IMR-90 (cell line): ENCODE results near the gene SNX21. TPM values are rescaled to one million over a fixed set of nuclear protein-coding genes. Genes with fewer than 3 reads are reported as not detected.

Source experiments
- ATAC-seq: fragments of 200-7000 bp; cut with Tn5 transposase; 2 replicates; pipeline ENCODE4 v1.9.1; 2020; ENCODE audit warnings: low read depth, mild to moderate bottlenecking, moderate library complexity
- BruUV-seq: library from RNA; stranded (reverse); fragments of 400-500 nt; replicated peaks from 2 replicates; lab custom pipeline; 2021; lab: Mats Ljungman, UMichigan
- CTCF ChIA-PET: fragments of 300-600 bp; formaldehyde crosslinking; extraction: SDS; loops from one replicate; lab custom pipeline; 2021; ENCODE audit warnings: antibody characterized with exemption; lab: Yijun Ruan, JAX
- POLR2A ChIA-PET: fragments of 300-600 bp; sonication (Branson Sonifier 250); formaldehyde crosslinking; loops from one replicate; lab custom pipeline; 2022; ENCODE audit warnings: antibody characterized with exemption; ENCODE audit not compliant: unreplicated experiment; lab: Charles Lee
- DNase-seq: peaks from one replicate; pipeline ENCODE4 v3.0.0; 2013
- H2AFZ ChIP-seq: replicated peaks from 2 replicates; pipeline ENCODE3; 2013; ENCODE audit warnings: low read length, mild to moderate bottlenecking; ENCODE audit not compliant: poor library complexity
- H2AK5ac ChIP-seq: 2 replicates; pipeline ENCODE4 v1.6.1; 2013; ENCODE audit warnings: low read depth, low read length, inconsistent platforms
- H2AK9ac ChIP-seq: replicated peaks from 2 replicates; pipeline ENCODE3; 2013; ENCODE audit warnings: mild to moderate bottlenecking, low read depth, low read length, moderate library complexity; ENCODE audit not compliant: poor library complexity
- H2BK120ac ChIP-seq: 2 replicates; pipeline ENCODE4 v1.6.1; 2013; ENCODE audit warnings: low read depth, low read length, inconsistent platforms
- H2BK15ac ChIP-seq: 3 replicates; pipeline ENCODE4 v1.6.1; 2013; ENCODE audit warnings: low read depth, low read length, inconsistent platforms
- H2BK20ac ChIP-seq: 2 replicates; pipeline ENCODE4 v1.6.1; 2013; ENCODE audit warnings: low read depth, mild to moderate bottlenecking, inconsistent platforms, low read length, moderate library complexity
- H2BK5ac ChIP-seq: 2 replicates; pipeline ENCODE4 v1.6.1; 2013; ENCODE audit warnings: mild to moderate bottlenecking, low read depth, low read length, inconsistent platforms; ENCODE audit not compliant: poor library complexity, severe bottlenecking
- H3K14ac ChIP-seq: replicated peaks from 2 replicates; pipeline ENCODE4 v1.6.1; 2013; ENCODE audit warnings: low read depth, low read length, inconsistent platforms
- H3K18ac ChIP-seq: 2 replicates; pipeline ENCODE4 v1.6.1; 2013; ENCODE audit warnings: low read depth, low read length, control low read depth
- H3K23ac ChIP-seq: 2 replicates; pipeline ENCODE4 v1.6.1; 2013; ENCODE audit warnings: low read depth, low read length, inconsistent platforms
- H3K27ac ChIP-seq: 2 replicates; pipeline ENCODE4 v1.5.1; 2013; ENCODE audit warnings: mild to moderate bottlenecking, control low read depth, low read length; ENCODE audit not compliant: insufficient read depth
- H3K27me3 ChIP-seq: 2 replicates; pipeline ENCODE4 v1.6.1; 2013; ENCODE audit warnings: low read length; ENCODE audit not compliant: control insufficient read depth, insufficient read depth
- H3K36me3 ChIP-seq: 2 replicates; pipeline ENCODE4 v1.6.1; 2013; ENCODE audit warnings: low read length, mixed read lengths; ENCODE audit not compliant: control insufficient read depth, insufficient read depth
- H3K4ac ChIP-seq: 2 replicates; pipeline ENCODE4 v1.6.1; 2013; ENCODE audit warnings: low read depth, low read length, inconsistent platforms
- H3K4me1 ChIP-seq: 2 replicates; pipeline ENCODE4 v1.6.1; 2013; ENCODE audit warnings: low read length, mixed read lengths; ENCODE audit not compliant: control insufficient read depth, insufficient read depth
- H3K4me2 ChIP-seq: 2 replicates; pipeline ENCODE4 v1.6.1; 2013; ENCODE audit warnings: low read depth, mild to moderate bottlenecking, control low read depth, low read length, moderate library complexity
- H3K4me3 ChIP-seq: 2 replicates; pipeline ENCODE4 v1.5.1; 2013; ENCODE audit warnings: low read depth, mild to moderate bottlenecking, control low read depth, low read length, moderate library complexity; ENCODE audit not compliant: insufficient read depth
- H3K56ac ChIP-seq: 2 replicates; pipeline ENCODE4 v1.6.1; 2013; ENCODE audit warnings: low read length, inconsistent platforms; ENCODE audit not compliant: insufficient read depth; ENCODE audit errors: extremely low read depth
- H3K79me1 ChIP-seq, 2 experiments: 2 replicates each; pipeline ENCODE4 v1.6.1; 2013; ENCODE audit warnings: low read length in 2 of 2, inconsistent platforms in 1 of 2, low read depth in 1 of 2
- H3K9ac ChIP-seq: 2 replicates; pipeline ENCODE4 v1.6.1; 2013; ENCODE audit warnings: low read depth, low read length, control low read depth
- H3K9me1 ChIP-seq: 2 replicates; pipeline ENCODE4 v1.6.1; 2013; ENCODE audit warnings: low read length, inconsistent platforms; ENCODE audit not compliant: insufficient read depth
- H3K9me3 ChIP-seq: 2 replicates; pipeline ENCODE4 v1.6.1; 2013; ENCODE audit warnings: low read length; ENCODE audit not compliant: control insufficient read depth, insufficient read depth
- H4K20me1 ChIP-seq: 2 replicates; pipeline ENCODE4 v1.6.1; 2013; ENCODE audit warnings: low read length, inconsistent platforms; ENCODE audit not compliant: insufficient read depth
- H4K5ac ChIP-seq: 2 replicates; pipeline ENCODE4 v1.6.1; 2013; ENCODE audit warnings: mild to moderate bottlenecking, low read depth, low read length, control low read depth
- H4K8ac ChIP-seq, 2 experiments: 2 replicates each; pipeline ENCODE4 v1.6.1; 2013; ENCODE audit warnings: low read depth in 2 of 2, low read length in 2 of 2, control low read depth in 1 of 2, inconsistent platforms in 1 of 2
- H4K91ac ChIP-seq: 2 replicates; pipeline ENCODE4 v1.6.1; 2013; ENCODE audit warnings: low read depth, low read length, inconsistent platforms; ENCODE audit not compliant: insufficient read depth
- BHLHE40 ChIP-seq: fragments of 150-350 bp; IDR thresholded peaks from 2 replicates; pipeline ENCODE4 v1.6.1; 2016; ENCODE audit warnings: mild to moderate bottlenecking, low read depth, low read length
- CEBPB ChIP-seq: IDR thresholded peaks from 2 replicates; pipeline ENCODE4 v1.6.1; 2012; ENCODE audit warnings: low read depth, low read length, improper control_type of control experiment
- CHD1 ChIP-seq: IDR thresholded peaks from 2 replicates; pipeline ENCODE4 v1.6.1; 2012; ENCODE audit warnings: low read depth, low read length, improper control_type of control experiment
- CTCF ChIP-seq: conservative IDR thresholded peaks from 2 replicates; pipeline ENCODE4 v1.5.1; 2012; ENCODE audit warnings: mild to moderate bottlenecking, low read depth, low read length, improper control_type of control experiment
- ELK1 ChIP-seq: fragments of 150-350 bp; IDR thresholded peaks from 2 replicates; pipeline ENCODE4 v1.6.1; 2016; ENCODE audit warnings: low read depth, mild to moderate bottlenecking, low read length, moderate library complexity, borderline replicate concordance
- FOS ChIP-seq: fragments of 150-350 bp; IDR thresholded peaks from 2 replicates; pipeline ENCODE4 v1.6.1; 2016; ENCODE audit warnings: low read depth, low read length
- MAFK ChIP-seq: IDR thresholded peaks from 2 replicates; pipeline ENCODE4 v1.6.1; 2012; ENCODE audit warnings: low read depth, low read length, improper control_type of control experiment
- MAZ ChIP-seq: IDR thresholded peaks from 2 replicates; pipeline ENCODE4 v1.6.1; 2012; ENCODE audit warnings: low read depth, mild to moderate bottlenecking, low read length, improper control_type of control experiment, moderate library complexity, borderline replicate concordance
- MXI1 ChIP-seq: IDR thresholded peaks from 2 replicates; pipeline ENCODE4 v1.6.1; 2012; ENCODE audit warnings: low read depth, mild to moderate bottlenecking, low read length, moderate library complexity, borderline replicate concordance
- NFE2L2 ChIP-seq: fragments of 150-350 bp; IDR thresholded peaks from 2 replicates; pipeline ENCODE4 v1.6.1; 2016; ENCODE audit warnings: low read depth, mild to moderate bottlenecking, low read length
- POLR2A ChIP-seq: IDR thresholded peaks from 2 replicates; pipeline ENCODE4 v1.6.1; 2012; ENCODE audit warnings: mild to moderate bottlenecking, low read depth, low read length
- RAD21 ChIP-seq: IDR thresholded peaks from 2 replicates; pipeline ENCODE4 v1.6.1; 2012; ENCODE audit warnings: low read length, improper control_type of control experiment
- RCOR1 ChIP-seq: IDR thresholded peaks from 2 replicates; pipeline ENCODE4 v1.6.1; 2012; ENCODE audit warnings: mild to moderate bottlenecking, low read length, improper control_type of control experiment; ENCODE audit not compliant: insufficient replicate concordance
- RFX5 ChIP-seq: IDR thresholded peaks from 2 replicates; pipeline ENCODE4 v1.8.0; 2012; ENCODE audit warnings: low read depth, mild to moderate bottlenecking, low read length, moderate library complexity
- SMC3 ChIP-seq: fragments of 150-350 bp; IDR thresholded peaks from 2 replicates; pipeline ENCODE4 v1.6.1; 2016; ENCODE audit warnings: low read depth, mild to moderate bottlenecking, antibody characterized with exemption, low read length, moderate library complexity
- USF2 ChIP-seq: fragments of 150-350 bp; IDR thresholded peaks from 2 replicates; pipeline ENCODE4 v1.6.1; 2017; ENCODE audit warnings: mild to moderate bottlenecking, antibody characterized with exemption, low read length, low read depth
- WGBS, 2 experiments: methylation state at CpG; one replicate each; pipeline versions ENCODE4 v1.1.5 to v1.1.7; 2013; ENCODE audit warnings: missing lambda C conversion rate in 2 of 2; ENCODE audit not compliant: insufficient read length in 1 of 2; ENCODE audit errors: extremely low coverage in 2 of 2; 5-methylcytosine and 5-hydroxymethylcytosine counted together
- dilution Hi-C: fragments of 300-500 bp; cut with HindIII; formaldehyde crosslinking; loops from one replicate; pipeline ENCODE4 v1.14.3; 2018; ENCODE audit warnings: low sequenced_read_pairs; ENCODE audit not compliant: unreplicated experiment
- in situ Hi-C: fragments of 300-500 bp; cut with MboI; formaldehyde crosslinking; loops from 3 replicates; pipeline ENCODE4 v1.14.3; 2019; ENCODE audit warnings: low sequenced_read_pairs, inconsistent platforms, mixed read lengths
- intact Hi-C: fragments of 100-400 bp; cut with micrococcal nuclease; formaldehyde crosslinking; loops from 2 replicates; pipeline ENCODE4 v1.10.0; 2022
- polyA plus RNA-seq, 3 experiments: library from polyadenylated mRNA; depleted of rRNA; stranded (reverse); fragments of >200 nt; gene quantifications; 2 replicates each; pipeline ENCODE4 v1.2.3, GENCODE V29; 2012; ENCODE audit warnings: low replicate concordance in 1 of 3
- total RNA-seq: library from RNA; depleted of rRNA; stranded (reverse); fragments of >200 nt; gene quantifications from 2 replicates; pipeline ENCODE4 v1.2.3, GENCODE V29; 2012

Gene SNX21
- total and polyA plus RNA-seq, 2 of the 4 experiments (the other 2 are of a cell fraction): 11.1 to 17.9 TPM

GRCh38 chr20:45850238-45850637, 16.6 kb downstream of the SNX21 start:
- no peak overlapping the region for H3K4me3 ChIP-seq
- no peak overlapping the region for H3K9ac ChIP-seq
- TF ChIP-seq USF2 (no peak), MAZ (no peak), FOS (no peak), SMC3 (no peak), POLR2A (no peak), CTCF (no peak), MXI1 (no peak), RCOR1 (no peak), RFX5 (no peak), CHD1 (no peak), NFE2L2 (no peak), BHLHE40 (no peak), ELK1 (no peak), RAD21 (no peak), MAFK (no peak), CEBPB (no peak)
- no peak overlapping the region for H4K5ac ChIP-seq
- POLR2A ChIA-PET: no interaction called here
- peaks cover 10% of the 10 kb centered on the region; the same call in 1 of the 2 replicates for H3K9me1 ChIP-seq
- no peak overlapping the region for H4K8ac ChIP-seq
- no peak for DNase-seq
- H3K79me1 ChIP-seq: peaks cover 10 to 51% of the 10 kb centered on the region in 2 experiments
- peaks cover 5% of the 10 kb centered on the region; the same call in 1 of the 2 replicates for H4K20me1 ChIP-seq
- no peak overlapping the region for H2AK5ac ChIP-seq
- H3K36me3 ChIP-seq: peaks cover 36% of the 10 kb centered on the region
- no peaks in the 10 kb centered on the region for H3K27me3 ChIP-seq
- H2BK15ac ChIP-seq: no peak overlapping the region
- H3K4me2 ChIP-seq: no peak overlapping the region
- no peak overlapping the region for H3K18ac ChIP-seq
- H3K4me1 ChIP-seq: peaks cover 4% of the 10 kb centered on the region; the same call in 1 of the 2 replicates
- WGBS, 2 experiments: 100% methylated on average over 1 of the region's 2 CpGs; no CpG with 5 or more reads in 1 of the 2 experiments
- H4K91ac ChIP-seq: no peak overlapping the region
- ATAC-seq: no peak
- in situ Hi-C loops: no loop called here
- H3K14ac ChIP-seq: no peak overlapping the region
- H2BK20ac ChIP-seq: no peak overlapping the region
- H2BK120ac ChIP-seq: no peak overlapping the region
- H2AK9ac ChIP-seq: no peak overlapping the region
- no peak overlapping the region for H2BK5ac ChIP-seq
- H2AFZ ChIP-seq: no peak overlapping the region
- CTCF ChIA-PET: no interaction called here
- intact Hi-C loops: no loop called here
- no peak overlapping the region for H3K4ac ChIP-seq
- no peaks in the 10 kb centered on the region for H3K9me3 ChIP-seq
- dilution Hi-C loops: no loop called here
- no peak overlapping the region for H3K27ac ChIP-seq
- no peak overlapping the region for H3K23ac ChIP-seq
- H3K56ac ChIP-seq: no peak overlapping the region
- BruUV-seq: no TSS peak
